ENCODE data around the gene HMGA1. TPM values are rescaled to one million over a fixed set of nuclear protein-coding genes. Genes with fewer than 3 reads are reported as not detected.
A peak's percentile ranks its signal among the peaks of the same experiment; 100 is the strongest.

HMGA1 gene
- total RNA-seq, 4 donors from 2014 or later: 33.3 to 48.5 (median 41.9) TPM

DNA sequence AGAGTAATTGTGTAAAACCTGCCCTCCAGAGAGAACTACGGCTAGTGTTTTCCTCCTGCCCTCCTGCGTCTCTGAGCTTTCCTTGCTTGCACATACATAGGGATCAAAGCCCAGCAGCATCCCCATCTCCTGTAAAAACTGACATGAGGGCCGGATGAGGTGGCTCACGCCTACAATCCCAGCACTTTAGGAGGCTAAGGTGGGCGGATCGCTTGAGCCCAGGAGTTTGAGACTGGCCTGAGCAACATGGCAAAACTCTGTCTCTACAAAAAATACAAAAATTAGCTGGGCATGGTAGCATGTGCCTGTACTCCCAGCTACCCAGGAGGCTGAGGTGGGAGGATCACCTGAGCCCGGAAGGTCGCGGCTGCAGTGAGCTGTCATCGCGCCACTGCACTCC lies 52.5 kb downstream of the HMGA1 start:
- H3K4me1 ChIP-seq: peaks cover 0 to 18% of the 10 kb centered on the region in 2 donors
- DNase-seq: no peak
- WGBS, 2 donors: 96% methylated on average over 11 of the region's 11 CpGs
- H3K4me3 ChIP-seq (replicated peaks in 1 of 3): no peak overlapping the region
- peak overlapping the region in 1 of 3 donors; percentile 4 for H3K27ac ChIP-seq
- H3K27me3 ChIP-seq: no peaks in the 10 kb centered on the region
- TF ChIP-seq, protein P1, sequence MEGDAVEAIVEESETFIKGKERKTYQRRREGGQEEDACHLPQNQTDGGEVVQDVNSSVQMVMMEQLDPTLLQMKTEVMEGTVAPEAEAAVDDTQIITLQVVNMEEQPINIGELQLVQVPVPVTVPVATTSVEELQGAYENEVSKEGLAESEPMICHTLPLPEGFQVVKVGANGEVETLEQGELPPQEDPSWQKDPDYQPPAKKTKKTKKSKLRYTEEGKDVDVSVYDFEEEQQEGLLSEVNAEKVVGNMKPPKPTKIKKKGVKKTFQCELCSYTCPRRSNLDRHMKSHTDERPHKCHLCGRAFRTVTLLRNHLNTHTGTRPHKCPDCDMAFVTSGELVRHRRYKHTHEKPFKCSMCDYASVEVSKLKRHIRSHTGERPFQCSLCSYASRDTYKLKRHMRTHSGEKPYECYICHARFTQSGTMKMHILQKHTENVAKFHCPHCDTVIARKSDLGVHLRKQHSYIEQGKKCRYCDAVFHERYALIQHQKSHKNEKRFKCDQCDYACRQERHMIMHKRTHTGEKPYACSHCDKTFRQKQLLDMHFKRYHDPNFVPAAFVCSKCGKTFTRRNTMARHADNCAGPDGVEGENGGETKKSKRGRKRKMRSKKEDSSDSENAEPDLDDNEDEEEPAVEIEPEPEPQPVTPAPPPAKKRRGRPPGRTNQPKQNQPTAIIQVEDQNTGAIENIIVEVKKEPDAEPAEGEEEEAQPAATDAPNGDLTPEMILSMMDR (IDR thresholded peaks at IDR 0.05): no peak
- no peak for TF ChIP-seq POLR2A (IDR thresholded peaks at IDR 0.05)
- H3K36me3 ChIP-seq: peaks cover 0 to 5% of the 10 kb centered on the region in 2 donors
- intact Hi-C loops (cut with DNase I): no loop called here
- H3K9me3 ChIP-seq: no peaks in the 10 kb centered on the region

DNA sequence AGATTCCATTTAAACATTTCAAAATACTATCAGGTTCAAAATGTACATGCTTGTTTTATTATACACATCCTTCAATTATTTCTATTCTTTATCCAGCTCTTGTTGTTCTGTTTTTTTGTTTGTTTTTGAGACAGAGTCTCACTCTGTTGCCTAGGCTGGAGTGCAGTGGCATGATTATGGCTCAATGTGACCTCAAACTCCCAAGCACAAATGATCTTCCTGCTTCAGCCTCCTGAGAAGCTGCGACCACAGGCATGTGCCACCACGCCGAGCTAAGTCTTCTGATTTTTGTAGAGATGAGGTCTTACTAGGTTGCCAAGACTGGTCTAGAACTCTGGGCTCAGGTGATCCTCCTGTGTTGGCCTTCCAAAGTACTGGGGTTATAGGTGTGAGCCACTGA lies 56.3 kb downstream of the HMGA1 start:
- H3K4me1 ChIP-seq: peaks cover 0 to 16% of the 10 kb centered on the region in 2 donors
- intact Hi-C loops (cut with DNase I): no loop called here
- no peak overlapping the region for H3K4me3 ChIP-seq (replicated peaks in 1 of 3)
- no peaks in the 10 kb centered on the region for H3K9me3 ChIP-seq
- no peaks in the 10 kb centered on the region for H3K27me3 ChIP-seq
- no peak overlapping the region for H3K27ac ChIP-seq
- peaks cover 0 to 5% of the 10 kb centered on the region in 2 donors for H3K36me3 ChIP-seq
- TF ChIP-seq POLR2A (IDR thresholded peaks at IDR 0.05): no peak
- TF ChIP-seq, protein P1 (IDR thresholded peaks at IDR 0.05): no peak
- WGBS, 2 donors: 97 to 100% methylated on average over 3 of the region's 3 CpGs
- DNase-seq: no peak

DNA sequence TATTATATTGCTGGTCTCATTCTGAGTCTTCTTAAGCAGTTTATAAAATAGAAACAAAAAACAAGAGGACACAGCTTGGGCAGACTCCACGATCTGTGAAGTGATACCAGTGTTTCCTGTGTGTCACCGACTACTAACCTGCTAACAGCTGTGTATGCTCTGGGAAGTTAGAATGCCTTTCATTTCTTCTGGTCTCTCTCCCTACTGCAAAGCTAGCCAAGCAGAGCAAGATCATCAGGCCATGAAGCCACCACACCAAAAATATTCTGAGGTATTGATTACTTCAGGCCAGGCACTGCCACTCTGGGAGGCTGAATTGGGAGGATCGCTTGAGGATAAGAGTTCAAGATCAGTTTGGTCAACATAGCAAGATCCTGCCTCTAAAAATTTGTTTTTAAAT lies 59.0 kb downstream of the HMGA1 start:
- WGBS, 2 donors: 70 to 80% methylated on average over 3 of the region's 3 CpGs
- H3K9me3 ChIP-seq: no peaks in the 10 kb centered on the region

More for the DNA sequence above, 59.0 kb downstream of the HMGA1 start:
- DNase-seq: no peak
- H3K27ac ChIP-seq: no peak overlapping the region
- TF ChIP-seq, protein P1 (IDR thresholded peaks at IDR 0.05): no peak
- TF ChIP-seq POLR2A (IDR thresholded peaks at IDR 0.05): no peak
- peaks cover 1 to 19% of the 10 kb centered on the region in 2 donors for H3K4me1 ChIP-seq
- intact Hi-C loops (cut with DNase I): no loop called here
- no peak overlapping the region for H3K4me3 ChIP-seq (replicated peaks in 1 of 3)
- H3K36me3 ChIP-seq: peaks cover 0 to 5% of the 10 kb centered on the region in 2 donors
- no peaks in the 10 kb centered on the region for H3K27me3 ChIP-seq

Small RNA genes within 50 kb of the gene (microRNA-seq; reads per million reads assigned to microRNA genes)
- not detected for gene MIR6835

Small RNA genes within 50 kb of the gene (small RNA-seq; reads per million reads assigned to genes)
- not detected for gene MIR6835

Other genes with a start within 250 kb of the HMGA1 start
- under 1 TPM in 1 of 4 donors, not detected in 3; under 0.01 TPM for gene GRM4, start 90.8 kb upstream of the HMGA1 start, total RNA-seq
- 10 to 100 TPM; 23.4 to 46.2 (median 31.1) TPM for gene SMIM29, start 12.1 kb downstream of the HMGA1 start, total RNA-seq
- gene NUDT3, start 155.8 kb downstream of the HMGA1 start, total RNA-seq: 10 to 100 TPM; 68.1 to 98.9 (median 75.5) TPM
- gene RPS10, start 189.2 kb downstream of the HMGA1 start, total RNA-seq: 1,000 to 10,000 TPM; 1,548 to 3,114 (median 2,536) TPM
- under 1 TPM in 1 of 4 donors, not detected in 3; 0.11 TPM for gene PACSIN1, start 229.2 kb downstream of the HMGA1 start, total RNA-seq

All from thyroid gland (tissue), 4 donors.